Measurements from ENCODE around the gene GPR183.

DNA sequence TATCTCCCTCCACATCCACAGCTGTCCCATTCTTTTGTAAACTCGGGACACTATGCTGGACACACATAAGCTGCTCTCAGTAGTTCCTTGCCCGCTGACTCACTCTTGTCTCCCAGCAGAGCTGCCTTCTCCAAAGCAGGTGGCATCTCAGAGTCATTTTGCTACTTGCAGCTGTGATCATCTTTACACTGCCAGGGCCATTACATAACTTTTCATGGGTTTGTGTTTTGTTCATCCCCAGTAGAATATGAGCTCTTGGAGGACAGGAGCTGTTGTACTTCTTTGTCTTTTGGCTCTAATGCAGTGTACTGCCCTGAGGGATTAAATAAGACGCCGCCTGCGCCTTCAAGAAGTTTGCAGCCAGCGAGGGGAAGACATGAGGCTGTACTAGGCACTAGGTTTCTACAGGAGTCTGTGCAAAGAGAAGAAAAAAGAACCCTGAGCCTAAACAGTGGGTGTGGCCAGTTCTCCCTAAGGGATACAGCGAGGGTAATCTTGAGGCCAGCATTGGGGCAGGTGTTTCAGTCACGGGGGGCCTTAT is 40.8 kb upstream of the GPR183 start:
- TF ChIP-seq, protein P1, sequence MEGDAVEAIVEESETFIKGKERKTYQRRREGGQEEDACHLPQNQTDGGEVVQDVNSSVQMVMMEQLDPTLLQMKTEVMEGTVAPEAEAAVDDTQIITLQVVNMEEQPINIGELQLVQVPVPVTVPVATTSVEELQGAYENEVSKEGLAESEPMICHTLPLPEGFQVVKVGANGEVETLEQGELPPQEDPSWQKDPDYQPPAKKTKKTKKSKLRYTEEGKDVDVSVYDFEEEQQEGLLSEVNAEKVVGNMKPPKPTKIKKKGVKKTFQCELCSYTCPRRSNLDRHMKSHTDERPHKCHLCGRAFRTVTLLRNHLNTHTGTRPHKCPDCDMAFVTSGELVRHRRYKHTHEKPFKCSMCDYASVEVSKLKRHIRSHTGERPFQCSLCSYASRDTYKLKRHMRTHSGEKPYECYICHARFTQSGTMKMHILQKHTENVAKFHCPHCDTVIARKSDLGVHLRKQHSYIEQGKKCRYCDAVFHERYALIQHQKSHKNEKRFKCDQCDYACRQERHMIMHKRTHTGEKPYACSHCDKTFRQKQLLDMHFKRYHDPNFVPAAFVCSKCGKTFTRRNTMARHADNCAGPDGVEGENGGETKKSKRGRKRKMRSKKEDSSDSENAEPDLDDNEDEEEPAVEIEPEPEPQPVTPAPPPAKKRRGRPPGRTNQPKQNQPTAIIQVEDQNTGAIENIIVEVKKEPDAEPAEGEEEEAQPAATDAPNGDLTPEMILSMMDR (conservative IDR thresholded peaks at IDR 0.05; ENCODE audit: low read length), result no peak
- TF ChIP-seq EZH2phosphoT487 (IDR thresholded peaks at IDR 0.05; ENCODE audit: borderline replicate concordance), result no peak

Data from Loucy (cell line).